Left cardiac atrium (tissue), 4 donors: ENCODE results near the gene CALD1. TPM values are rescaled to one million over a fixed set of nuclear protein-coding genes. Genes with fewer than 3 reads are reported as not detected.

Experiments used
- ATAC-seq, 2 donors: fragments of 200-7000 bp; cut with Tn5 transposase; one replicate each; pipeline ENCODE4 v1.9.1; 2020; ENCODE audit warnings: mild to moderate bottlenecking in 2 of 2, moderate library complexity in 2 of 2
- DNase-seq: peaks from one replicate; pipeline ENCODE4 v3.0.0-alpha.2; 2020
- intact Hi-C, 2 donors: fragments of 100-400 bp; cut with DNase I; formaldehyde crosslinking; loops; one replicate each; pipeline versions ENCODE4 v1.14.1 to v1.15.1; 2022 to 2023
- total RNA-seq, 2 donors: library from RNA; stranded (reverse); fragmentation: NEBNext Ultra II Directional; extraction: Animal tissue kit (Norgen Biotek cat#: 25700); gene quantifications; one replicate each; pipeline ENCODE4 v1.2.1, GENCODE V29; 2021
- donor health status: DM: no; HTN: yes; CAD: no.
- donor health status: DM: no; HTN: yes; CAD: no; lungs with severe emphysema.
- donor health status: DM: yes; HTN: yes; CAD: no.
- donor health status: Dilated cardiomyopathy.

The CALD1 gene
- total RNA-seq, 2 donors from 2014 or later = 181 to 194 TPM

- DNase-seq (no peak), ATAC-seq (no peak)
- intact Hi-C loops = no loop called here
Measured at GRCh38 chr7:134844200-134844599, 64.8 kb downstream of the CALD1 start.

DNA sequence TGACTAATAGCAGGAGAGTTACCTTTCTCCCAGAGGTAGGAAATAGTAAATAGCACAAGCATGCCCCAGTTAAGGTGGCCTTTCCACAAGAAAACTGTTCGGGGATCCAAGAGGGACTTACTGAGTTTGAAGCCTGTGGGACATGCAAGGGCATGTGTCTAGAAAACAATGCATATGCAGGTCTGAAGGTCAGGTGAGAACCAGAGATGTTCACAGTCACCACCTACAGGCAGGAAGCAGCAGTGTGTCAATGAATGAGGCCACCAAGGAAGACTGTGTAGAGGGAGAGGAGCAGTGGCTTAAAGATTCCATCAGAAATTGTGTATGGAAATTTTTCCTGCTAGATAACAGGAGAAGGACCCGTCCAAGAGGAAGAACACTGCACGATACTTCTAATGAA lies 66.0 kb downstream of the CALD1 start:
- ATAC-seq (no peak), DNase-seq (no peak)
- intact Hi-C loops = no loop called here

- DNase-seq (no peak), ATAC-seq (no peak)
- intact Hi-C loops = no loop called here
Measured at GRCh38 chr7:134847851-134848588, 68.6 kb downstream of the CALD1 start.

- ATAC-seq = no peak
- no peak for DNase-seq
- intact Hi-C loops = no loop called here
Measured at GRCh38 chr7:134850066-134850465, 70.6 kb downstream of the CALD1 start.

DNA sequence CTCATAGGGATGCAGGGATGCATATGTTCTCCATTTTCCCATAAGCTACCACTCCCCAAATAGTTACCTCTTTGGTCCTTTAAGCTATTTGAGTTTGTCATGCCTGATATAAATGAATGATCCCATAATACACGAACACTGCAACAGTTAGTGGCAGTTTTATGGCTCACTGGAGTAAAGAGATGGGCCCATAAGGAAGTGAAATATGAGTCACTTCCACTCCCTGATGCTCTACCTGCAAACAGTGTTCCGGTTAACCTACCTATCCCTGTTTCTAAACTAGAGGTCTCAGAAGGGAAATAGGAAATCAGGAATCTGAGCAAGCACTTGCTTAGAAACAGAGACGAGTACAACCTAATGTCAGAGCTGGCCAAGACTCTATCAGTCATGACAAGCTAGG lies 71.7 kb downstream of the CALD1 start:
- no peak for DNase-seq
- ATAC-seq = no peak
- intact Hi-C loops = no loop called here

DNA sequence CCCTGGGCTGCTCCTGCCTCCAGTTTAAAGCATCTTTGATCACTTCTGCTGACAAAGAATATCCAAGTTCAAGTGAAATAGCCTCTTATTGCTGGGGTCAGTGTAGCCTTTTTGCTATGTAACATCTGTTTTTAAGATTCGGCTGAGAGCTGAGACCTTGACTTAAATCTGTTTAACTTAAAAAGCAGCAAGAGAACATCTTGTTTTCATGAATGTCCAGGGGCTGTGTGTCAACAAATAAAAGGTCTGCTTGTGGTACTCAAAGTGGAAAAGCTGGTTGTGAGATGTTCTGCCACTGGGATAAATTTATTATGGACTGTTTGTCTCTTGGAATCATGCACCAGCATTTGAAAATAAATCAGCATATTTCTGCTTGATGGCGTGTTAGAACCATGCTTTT lies 73.2 kb downstream of the CALD1 start:
- intact Hi-C loops = no loop called here
- ATAC-seq = no peak
- DNase-seq = no peak

- ATAC-seq (peak in 1 of 2 donors; percentile 67), DNase-seq (no peak)
- intact Hi-C loops = no loop called here
Measured at GRCh38 chr7:134854816-134855215, 75.4 kb downstream of the CALD1 start.

DNA sequence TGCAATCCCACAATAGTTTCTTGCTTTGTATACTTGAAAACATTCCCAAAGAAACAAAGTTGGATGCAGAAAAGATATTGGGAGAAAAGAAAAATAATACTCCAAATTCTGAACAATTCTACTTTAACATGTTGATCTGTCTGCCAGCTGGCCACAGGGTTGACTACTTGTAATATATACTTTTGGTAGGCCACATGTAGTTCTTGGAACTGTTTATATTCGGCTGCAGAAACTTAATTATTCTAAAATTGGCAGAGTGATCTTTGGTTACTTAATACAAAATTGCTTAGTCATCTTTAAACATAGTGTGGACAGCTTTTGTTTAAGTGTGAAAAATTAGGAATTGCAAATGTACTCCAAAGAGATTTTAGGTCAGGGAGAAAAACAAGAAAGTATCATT lies 76.0 kb downstream of the CALD1 start:
- no peak for DNase-seq
- ATAC-seq = peak in 1 of 2 donors; percentile 25
- intact Hi-C loops = no loop called here

DNA sequence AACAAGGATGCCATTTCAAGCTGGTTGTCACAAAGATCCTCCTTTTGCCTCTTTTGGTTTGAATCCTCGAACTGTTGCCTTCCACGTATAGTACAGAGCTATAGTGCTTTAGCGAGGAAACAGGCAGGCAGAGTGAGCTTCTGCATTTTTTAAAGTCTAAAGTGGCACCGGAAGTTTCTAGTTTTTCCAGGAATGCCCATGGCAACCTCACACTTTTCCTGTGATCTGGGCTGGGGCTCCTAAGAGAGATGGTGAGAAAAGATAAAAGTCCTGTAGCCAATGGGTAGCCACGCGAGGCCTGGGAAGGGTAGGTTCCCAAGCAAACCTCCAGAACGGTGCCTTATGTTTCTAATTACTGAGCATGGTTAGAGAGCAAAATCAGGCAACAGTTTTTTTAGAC lies 76.7 kb downstream of the CALD1 start:
- intact Hi-C loops = no loop called here
- DNase-seq (no peak), ATAC-seq (peak in 1 of 2 donors; percentile 14)

GRCh38 chr7:134856691-134857090 lies 77.3 kb downstream of the CALD1 start:
- ATAC-seq = peak; percentile 35 to 47
- intact Hi-C loops = no loop called here
- DNase-seq = no peak

GRCh38 chr7:134857958-134858357 lies 78.5 kb downstream of the CALD1 start:
- intact Hi-C loops = no loop called here

DNA sequence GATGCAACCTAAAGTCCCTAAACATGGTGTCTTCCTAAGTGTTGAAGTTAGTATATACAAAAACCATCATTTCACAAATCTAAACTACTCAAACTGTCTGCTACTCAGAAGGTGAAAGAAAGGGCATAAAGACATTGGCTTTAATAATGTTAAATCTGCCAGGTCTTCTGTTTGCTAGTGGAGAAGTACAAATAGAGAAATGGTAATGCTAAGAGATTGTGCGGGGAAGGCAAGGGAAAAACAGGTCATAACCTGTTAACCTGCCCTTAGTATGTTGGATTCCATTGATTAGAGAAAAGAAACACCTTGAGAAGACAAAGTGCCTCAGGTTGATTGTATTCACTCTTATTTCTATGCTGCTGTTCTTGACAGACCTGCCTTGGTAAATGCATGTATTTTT lies 80.3 kb downstream of the CALD1 start:
- ATAC-seq (no peak), DNase-seq (no peak)
- intact Hi-C loops = no loop called here

More at GRCh38 chr7:134857958-134858357, 78.5 kb downstream of the CALD1 start:
- DNase-seq (no peak), ATAC-seq (no peak)

DNA sequence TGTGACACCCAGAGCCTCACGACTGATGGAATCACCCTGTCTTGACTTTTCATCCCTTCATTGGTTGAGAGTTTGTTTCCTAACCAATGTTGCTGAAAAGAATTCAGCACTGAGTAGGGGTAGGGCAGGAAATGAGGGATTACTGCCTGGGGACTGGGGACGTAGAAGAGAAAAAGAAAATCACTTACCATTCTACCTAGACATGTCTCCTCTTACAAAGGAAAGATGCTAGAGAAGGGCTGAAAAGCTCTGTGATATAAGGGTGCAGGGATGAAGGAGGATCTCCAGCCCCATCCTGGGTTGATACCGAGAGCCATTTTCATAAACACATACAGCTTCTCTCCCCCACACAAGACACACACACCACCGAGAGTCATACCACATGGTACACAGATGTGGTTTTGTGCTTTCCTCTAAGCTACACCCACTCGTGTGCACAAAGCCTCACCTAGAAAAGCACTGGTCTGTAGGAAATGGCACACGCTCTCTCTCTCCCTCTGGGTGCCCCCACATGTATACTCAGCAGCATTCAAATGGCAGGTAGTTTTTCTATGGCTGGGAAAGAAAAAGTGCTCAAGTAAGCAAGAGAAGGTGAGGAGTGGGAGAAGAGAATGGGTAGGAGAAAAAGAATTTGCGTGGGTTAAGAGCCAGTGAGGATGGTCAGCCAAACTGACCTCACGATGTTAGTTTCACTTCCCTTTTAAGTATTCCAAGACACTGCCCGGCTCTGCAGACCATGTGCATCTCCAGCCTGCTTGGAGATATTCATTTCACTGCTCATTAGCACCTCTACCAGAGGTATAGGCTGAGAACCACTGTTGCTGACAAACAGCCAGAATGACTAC lies 85.8 kb downstream of the CALD1 start:
- intact Hi-C loops = no loop called here
- ATAC-seq = peak; percentile 55 to 79

GRCh38 chr7:134866617-134867016 lies 87.2 kb downstream of the CALD1 start:
- ATAC-seq (peak; percentile 44 to 63), DNase-seq (no peak)
- intact Hi-C loops = no loop called here

More for the DNA sequence above, 85.8 kb downstream of the CALD1 start:
- no peak for DNase-seq

DNA sequence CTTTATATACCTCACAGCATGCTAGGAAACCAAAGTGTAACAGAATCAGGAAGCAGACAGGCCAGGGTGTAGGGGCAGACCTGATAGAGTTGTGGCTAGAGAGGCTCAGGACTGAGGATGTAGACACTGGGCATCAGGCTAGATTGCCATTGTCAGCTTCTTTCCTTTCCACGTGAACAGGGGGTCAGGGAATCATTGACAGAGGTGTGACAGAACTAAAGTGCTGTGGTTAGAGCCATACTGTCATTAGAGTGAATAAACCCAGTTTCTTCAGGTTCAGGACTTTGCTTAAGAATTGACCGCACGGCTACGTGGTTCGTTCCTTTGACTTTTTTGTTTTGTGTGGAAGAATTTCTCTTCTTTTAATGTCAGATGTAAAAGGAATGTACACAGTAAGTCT lies 90.7 kb downstream of the CALD1 start:
- intact Hi-C loops = no loop called here
- ATAC-seq (no peak), DNase-seq (no peak)

DNA sequence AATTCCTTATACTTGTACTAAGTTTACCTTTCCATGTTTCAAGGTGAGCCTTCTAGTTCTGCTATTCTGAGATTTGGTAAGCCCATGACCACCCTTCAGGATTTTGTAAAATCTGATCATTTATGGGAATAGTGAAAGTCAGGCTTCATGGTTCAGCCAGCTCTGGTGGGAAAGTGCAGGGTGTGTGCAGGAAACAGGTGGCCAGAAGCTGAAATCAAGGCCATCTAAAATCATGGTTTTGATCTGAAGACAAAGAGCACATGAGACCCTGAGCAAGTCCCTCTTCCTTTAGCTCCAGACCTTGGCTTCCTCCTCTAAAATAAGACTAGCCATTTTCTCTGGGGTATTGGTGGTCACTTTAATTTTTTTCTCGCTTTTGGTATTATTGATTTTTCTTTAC lies 91.3 kb downstream of the CALD1 start:
- ATAC-seq = no peak
- intact Hi-C loops = no loop called here
- no peak for DNase-seq

DNA sequence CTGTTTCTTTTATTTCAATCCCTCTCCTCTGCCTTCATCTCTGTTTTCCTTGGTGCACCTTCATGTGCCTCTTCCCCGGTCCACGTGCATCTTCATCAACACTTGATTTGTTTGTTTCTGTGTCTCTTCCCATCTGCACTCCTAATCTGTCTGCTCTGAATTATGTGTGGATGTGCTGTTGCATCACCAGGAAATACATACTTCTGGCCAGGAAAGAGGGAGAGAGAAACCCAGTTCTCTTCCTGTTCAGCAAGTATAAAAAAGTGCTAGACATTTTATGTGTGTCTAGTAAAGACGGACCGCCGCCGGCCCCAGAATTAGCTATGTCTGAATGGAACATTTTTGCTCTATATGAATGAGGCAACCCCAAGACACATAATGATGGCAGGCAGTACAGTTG lies 93.8 kb downstream of the CALD1 start:
- DNase-seq = no peak
- peak in 1 of 2 donors; percentile 43 for ATAC-seq
- intact Hi-C loops = no loop called here

DNA sequence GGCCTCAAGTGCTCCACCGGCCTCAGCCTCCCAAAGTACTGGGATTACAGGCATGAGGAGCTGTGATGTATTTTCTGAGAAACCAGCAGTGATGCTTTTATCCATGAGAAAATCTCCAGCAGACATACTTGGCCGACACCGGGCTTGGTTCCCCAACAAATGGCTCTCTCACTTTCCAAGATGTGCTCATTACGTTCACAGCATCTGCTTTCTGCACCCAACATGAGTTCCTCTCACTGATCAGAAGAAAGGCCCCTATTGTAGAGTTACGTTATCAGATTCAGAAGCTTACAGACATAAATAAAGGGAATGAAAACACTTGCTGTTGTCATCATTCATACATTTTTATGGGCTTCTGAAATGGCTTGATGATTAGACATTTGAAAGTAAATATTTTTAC lies 95.0 kb downstream of the CALD1 start:
- intact Hi-C loops = no loop called here
- ATAC-seq (no peak), DNase-seq (no peak)

GRCh38 chr7:134875867-134876266 lies 96.4 kb downstream of the CALD1 start:
- intact Hi-C loops = no loop called here
- peak in 1 of 2 donors; percentile 48 for ATAC-seq
- DNase-seq = no peak

DNA sequence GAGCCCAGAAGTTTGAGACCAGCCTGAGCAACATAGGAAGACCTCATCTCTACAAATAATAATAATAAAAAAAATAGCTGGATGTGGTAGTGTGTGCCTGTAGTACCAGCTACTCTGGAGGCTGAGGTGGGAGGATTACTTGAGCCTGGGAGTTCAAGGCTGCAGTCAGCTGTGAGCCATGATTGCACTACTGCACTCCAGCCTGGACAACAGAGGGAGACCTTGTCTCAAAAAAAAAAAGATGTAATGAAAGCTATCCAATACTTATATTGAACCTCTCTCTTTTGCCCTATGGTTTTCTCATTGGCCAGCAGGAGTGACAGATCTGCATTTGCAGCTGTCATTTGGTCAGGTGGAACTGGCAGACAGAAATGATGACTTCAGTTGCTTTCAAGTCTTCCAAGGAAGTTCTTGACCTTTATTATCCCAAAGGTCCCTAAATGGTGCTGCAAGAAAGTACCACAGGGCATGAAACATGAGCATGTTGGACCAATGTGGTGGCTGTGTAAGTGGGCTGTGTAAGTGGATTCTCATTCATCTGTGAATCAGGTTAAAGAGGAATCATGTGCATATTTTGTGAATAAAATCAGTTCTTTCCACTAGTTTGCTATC lies 99.4 kb downstream of the CALD1 start:
- DNase-seq (no peak), ATAC-seq (peak in 1 of 2 donors; percentile 42)
- intact Hi-C loops = no loop called here
